ENCODE data around the gene SMIM41. TPM values are rescaled to one million over a fixed set of nuclear protein-coding genes. Genes with fewer than 3 reads are reported as not detected.

SMIM41 gene
- total RNA-seq, 2 experiments from 2014 or later: not detected

Other genes starting within 250 kb of the SMIM41 start
- gene FIGNL2, start 231.0 kb upstream of the SMIM41 start, total RNA-seq: under 1 TPM; 0.29 to 0.40 TPM
- gene ANKRD33, start 191.6 kb upstream of the SMIM41 start, total RNA-seq: not detected
- gene ACVRL1, start 172.2 kb upstream of the SMIM41 start, total RNA-seq: not detected
- gene ACVR1B, start 128.0 kb upstream of the SMIM41 start, total RNA-seq: 10 to 100 TPM in 1 of 2 experiments, 1 to 10 TPM in 1; 9.9 to 10.2 TPM
- 10 to 100 TPM in 1 of 2 experiments, 1 to 10 TPM in 1; 9.1 to 11.3 TPM for gene TAMALIN, start 72.8 kb upstream of the SMIM41 start, total RNA-seq
- gene NR4A1, start 28.3 kb upstream of the SMIM41 start, total RNA-seq: 10 to 100 TPM; 88.0 to 92.6 TPM
- gene ATG101, start 9.7 kb upstream of the SMIM41 start, total RNA-seq: 10 to 100 TPM; 39.8 to 41.2 TPM
- not detected for gene KRT80, start 112.3 kb downstream of the SMIM41 start, total RNA-seq
- gene KRT7, start 153.5 kb downstream of the SMIM41 start, total RNA-seq: 1 to 10 TPM; 2.4 to 6.5 TPM
- not detected for gene KRT86, start 194.9 kb downstream of the SMIM41 start, total RNA-seq
- gene KRT81, start 211.8 kb downstream of the SMIM41 start, total RNA-seq: not detected
- not detected for gene KRT83, start 241.7 kb downstream of the SMIM41 start, total RNA-seq

Data from activated naive CD8-positive, alpha-beta T cell treated with anti-CD3 and anti-CD28 coated beads for 36 hours (primary cell).